D721Med (cell line): ENCODE measurements around the gene TRPM3.

ENCODE experiments used
- DNase-seq: peaks from one replicate; pipeline ENCODE4 v3.0.0; 2011; ENCODE audit warnings: low spot score; ENCODE audit not compliant: insufficient read length
- FAIRE-seq: peaks from 2 replicates; lab custom pipeline; 2011; peaks lifted over from hg19 to GRCh38; lab: Jason Lieb, UNC
- TF ChIP-seq, protein P1 (sequence below): IDR thresholded peaks from 2 replicates; pipeline ENCODE4 v1.5.1; 2012; ENCODE audit warnings: mild to moderate bottlenecking, control low read depth; ENCODE audit not compliant: insufficient read depth; ENCODE audit errors: missing control alignments

The TRPM3 gene

DNA sequence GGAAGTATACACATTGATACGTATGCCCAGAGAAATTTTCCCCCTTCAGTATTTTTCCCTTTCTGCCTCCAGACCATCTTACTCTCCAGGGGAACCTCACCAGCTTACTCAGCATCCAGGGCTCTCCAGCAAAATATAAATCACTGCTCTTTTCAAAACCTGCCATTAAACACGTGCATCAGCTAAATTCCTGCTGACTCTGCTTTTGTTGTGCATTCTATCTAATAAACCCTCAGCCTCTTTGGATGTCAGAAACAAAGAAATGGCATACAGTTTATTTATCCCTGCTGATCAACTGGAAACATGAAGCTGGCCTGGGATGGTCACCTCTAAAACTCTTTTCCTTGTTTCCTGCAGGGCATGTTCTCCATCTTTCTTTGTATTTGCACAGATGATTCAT lies 126.8 kb downstream of the TRPM3 start:
- TF ChIP-seq, protein P1, sequence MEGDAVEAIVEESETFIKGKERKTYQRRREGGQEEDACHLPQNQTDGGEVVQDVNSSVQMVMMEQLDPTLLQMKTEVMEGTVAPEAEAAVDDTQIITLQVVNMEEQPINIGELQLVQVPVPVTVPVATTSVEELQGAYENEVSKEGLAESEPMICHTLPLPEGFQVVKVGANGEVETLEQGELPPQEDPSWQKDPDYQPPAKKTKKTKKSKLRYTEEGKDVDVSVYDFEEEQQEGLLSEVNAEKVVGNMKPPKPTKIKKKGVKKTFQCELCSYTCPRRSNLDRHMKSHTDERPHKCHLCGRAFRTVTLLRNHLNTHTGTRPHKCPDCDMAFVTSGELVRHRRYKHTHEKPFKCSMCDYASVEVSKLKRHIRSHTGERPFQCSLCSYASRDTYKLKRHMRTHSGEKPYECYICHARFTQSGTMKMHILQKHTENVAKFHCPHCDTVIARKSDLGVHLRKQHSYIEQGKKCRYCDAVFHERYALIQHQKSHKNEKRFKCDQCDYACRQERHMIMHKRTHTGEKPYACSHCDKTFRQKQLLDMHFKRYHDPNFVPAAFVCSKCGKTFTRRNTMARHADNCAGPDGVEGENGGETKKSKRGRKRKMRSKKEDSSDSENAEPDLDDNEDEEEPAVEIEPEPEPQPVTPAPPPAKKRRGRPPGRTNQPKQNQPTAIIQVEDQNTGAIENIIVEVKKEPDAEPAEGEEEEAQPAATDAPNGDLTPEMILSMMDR, result no peak
- DNase-seq (no peak), FAIRE-seq (no peak)

DNA sequence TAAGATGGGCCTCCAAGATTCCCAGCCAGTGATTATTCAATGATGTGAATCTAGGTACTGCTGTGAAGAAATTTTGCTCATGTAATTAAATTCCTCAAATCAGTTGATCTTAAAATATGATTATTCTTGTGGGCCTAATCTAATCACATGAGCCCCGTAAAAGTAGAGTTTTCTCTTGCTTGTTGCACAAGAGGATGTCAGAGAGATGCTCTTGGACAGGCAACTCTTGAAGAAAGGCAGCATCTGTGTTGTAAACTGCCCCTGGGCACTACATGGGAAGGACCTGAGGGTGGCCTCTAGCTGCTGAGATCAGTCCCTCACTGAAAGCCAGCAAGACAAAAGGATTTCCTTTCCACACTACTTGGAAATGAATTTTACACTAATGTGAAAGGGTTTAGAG lies 132.9 kb downstream of the TRPM3 start:
- no peak for DNase-seq
- TF ChIP-seq, protein P1, result no peak
- FAIRE-seq, result no peak

DNA sequence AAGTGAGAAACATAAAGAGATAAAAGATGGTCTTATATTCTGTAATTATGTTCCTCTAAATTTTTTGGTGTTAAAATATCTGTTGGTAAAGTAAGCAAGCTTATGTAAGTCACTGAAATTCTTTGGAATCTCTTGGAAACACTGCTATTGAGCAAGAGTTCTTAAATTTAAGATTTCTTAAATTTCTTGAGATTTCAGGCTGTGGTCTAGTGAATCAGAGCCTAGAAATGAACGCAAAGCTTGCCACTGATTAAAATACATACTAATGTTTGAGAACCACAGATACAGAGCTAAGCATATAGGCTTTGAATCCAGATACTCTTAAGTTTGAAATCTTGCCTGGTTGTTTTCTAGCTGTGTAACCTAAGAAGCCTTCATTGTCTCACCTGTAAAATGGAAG lies 133.4 kb downstream of the TRPM3 start:
- no peak for DNase-seq
- FAIRE-seq, result no peak
- TF ChIP-seq, protein P1, result no peak

DNA sequence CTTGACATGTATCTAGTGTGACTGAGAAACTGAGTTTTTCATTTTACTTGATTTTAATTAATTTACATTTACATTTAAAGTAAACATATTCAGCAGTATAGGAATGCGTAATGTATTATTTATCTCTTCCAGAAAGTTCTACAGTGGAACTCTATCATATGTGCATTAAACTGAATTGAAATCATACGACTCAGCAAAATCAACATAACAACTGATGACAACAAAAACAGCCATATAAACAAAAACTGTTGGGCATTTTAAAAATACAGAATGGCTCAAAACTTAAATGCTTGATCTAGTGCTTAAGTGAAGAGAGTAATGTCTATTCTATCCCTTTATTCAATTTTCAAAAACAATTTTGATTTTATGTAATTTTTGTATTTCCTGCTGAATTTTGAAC lies 134.4 kb downstream of the TRPM3 start:
- no peak for FAIRE-seq

DNA sequence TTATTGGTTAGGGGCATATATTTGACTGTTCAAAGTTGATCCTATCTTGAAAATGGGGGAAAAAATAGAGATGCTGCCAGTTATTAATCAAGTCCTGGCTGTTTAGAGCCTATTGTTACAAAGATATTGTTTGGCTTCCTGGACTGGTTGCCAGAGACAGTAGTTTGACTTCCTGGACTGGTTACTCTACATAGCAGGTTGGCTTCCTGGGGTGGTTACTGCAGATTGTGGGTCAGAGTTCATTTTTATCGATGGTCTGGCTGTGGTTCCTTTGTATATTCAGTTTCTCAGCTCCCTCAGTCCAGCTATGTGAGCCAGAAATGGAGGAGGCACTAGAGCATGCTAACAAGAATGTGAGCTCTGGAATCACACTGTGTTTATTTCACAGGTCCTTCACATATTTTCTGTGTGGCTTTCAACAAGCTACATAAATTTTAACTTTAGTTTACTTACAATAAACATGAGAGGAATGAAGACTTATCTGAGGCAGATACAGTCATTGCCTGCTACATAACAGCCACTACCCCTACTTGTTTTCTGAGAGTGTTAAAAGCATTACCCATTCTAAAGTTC lies 137.6 kb downstream of the TRPM3 start:
- no peak for DNase-seq
- TF ChIP-seq, protein P1, result no peak
- no peak for FAIRE-seq

More for the DNA sequence above, 134.4 kb downstream of the TRPM3 start:
- TF ChIP-seq, protein P1, result no peak
- no peak for DNase-seq

DNA sequence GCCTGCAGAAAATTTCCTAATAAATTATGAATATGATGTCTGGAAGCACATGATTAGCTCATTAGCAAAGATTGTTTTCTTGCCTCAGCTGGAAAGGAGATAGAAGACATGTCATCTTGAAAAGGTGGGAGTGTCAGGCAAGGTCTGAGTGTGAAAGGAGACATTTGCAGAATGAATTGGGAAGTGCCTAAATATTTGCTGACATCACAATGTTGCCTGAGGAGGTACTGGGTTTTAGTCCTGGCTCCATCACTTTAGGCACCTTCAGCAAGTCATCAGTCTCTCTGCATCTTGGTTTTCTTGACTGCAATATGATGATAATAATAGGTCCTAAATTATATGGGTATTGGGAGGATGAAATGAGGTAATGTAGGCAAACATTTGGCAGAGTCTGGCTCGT lies 140.1 kb downstream of the TRPM3 start:
- TF ChIP-seq, protein P1, result no peak
- DNase-seq (no peak), FAIRE-seq (no peak)

DNA sequence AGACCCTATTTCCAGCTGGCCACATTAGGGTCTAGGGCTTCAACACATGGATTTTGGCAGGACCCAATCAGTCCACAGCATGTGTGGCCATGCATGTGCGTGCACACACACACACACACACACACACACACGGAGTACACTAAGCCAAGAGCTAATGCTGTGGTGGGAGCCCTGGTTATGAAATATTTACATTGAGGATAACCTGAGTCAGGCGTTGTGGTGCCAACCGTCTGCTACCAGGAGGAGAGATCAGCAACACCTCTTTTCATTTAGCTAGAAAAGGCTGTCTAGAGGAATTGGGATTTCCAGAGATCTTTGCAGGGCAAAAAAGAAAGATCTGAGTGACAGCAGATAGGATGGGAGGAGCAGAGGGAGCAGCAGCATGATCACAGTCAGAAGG lies 141.5 kb downstream of the TRPM3 start:
- TF ChIP-seq, protein P1, result no peak

More for the DNA sequence above, 141.5 kb downstream of the TRPM3 start:
- FAIRE-seq (no peak), DNase-seq (no peak)
